Natural killer cell treated with Interleukin-12 subunit alpha and Interleukin-12 subunit beta and Interleukin-15 and Interleukin-18, amount 100 ng/mL, for 72 hours (primary cell): ENCODE measurements around the gene RAB3IL1. TPM values are rescaled to one million over a fixed set of nuclear protein-coding genes. Genes with fewer than 3 reads are reported as not detected.
"Not testable (repeated sequence)": the region's sequence is repeated elsewhere in the genome, so short reads cannot be mapped to it uniquely, and the experiment has no call there.

ENCODE experiments used
- ATAC-seq, 2 donors: fragments of 150-1000 bp; cut with Tn5 transposase in 1 of 2; sonication (Bioruptor Pico), chemical (Tn5 transposase) in 1 of 2; 2 replicates each; pipeline ENCODE4 v1.10.0; 2021
- DNase-seq: peaks from one replicate; pipeline ENCODE4 v3.0.0; 2022; ENCODE audit warnings: low spot score
- H3K27ac Mint-ChIP-seq, 2 donors: 1 replicate in 1 of 2; 2 replicates in 1 of 2; pipeline ENCODE4 v1.8.0; 2022; ENCODE audit warnings: mixed read lengths in 2 of 2, mild to moderate bottlenecking in 1 of 2, moderate library complexity in 1 of 2
- H3K27me3 Mint-ChIP-seq, 2 donors: 1 replicate in 1 of 2; 2 replicates in 1 of 2; pipeline ENCODE4 v1.8.0; 2022; ENCODE audit warnings: mixed read lengths in 2 of 2
- H3K36me3 Mint-ChIP-seq: one replicate; pipeline ENCODE4 v1.8.0; 2022; ENCODE audit warnings: mixed read lengths
- H3K4me1 Mint-ChIP-seq, 2 donors: 1 replicate in 1 of 2; 2 replicates in 1 of 2; pipeline ENCODE4 v1.8.0; 2022; ENCODE audit warnings: low read depth in 2 of 2, mixed read lengths in 2 of 2, mild to moderate bottlenecking in 1 of 2
- H3K4me3 Mint-ChIP-seq: one replicate; pipeline ENCODE4 v1.8.0; 2022; ENCODE audit warnings: mixed read lengths
- H3K9me3 Mint-ChIP-seq: 2 replicates; pipeline ENCODE4 v1.8.0; 2022; ENCODE audit warnings: mixed read lengths
- total RNA-seq, 2 donors: library from RNA; stranded (reverse); gene quantifications; one replicate each; pipeline ENCODE4 v1.2.3, GENCODE V29; 2022

Gene RAB3IL1
- total RNA-seq, 2 donors from 2014 or later, result not detected

DNA sequence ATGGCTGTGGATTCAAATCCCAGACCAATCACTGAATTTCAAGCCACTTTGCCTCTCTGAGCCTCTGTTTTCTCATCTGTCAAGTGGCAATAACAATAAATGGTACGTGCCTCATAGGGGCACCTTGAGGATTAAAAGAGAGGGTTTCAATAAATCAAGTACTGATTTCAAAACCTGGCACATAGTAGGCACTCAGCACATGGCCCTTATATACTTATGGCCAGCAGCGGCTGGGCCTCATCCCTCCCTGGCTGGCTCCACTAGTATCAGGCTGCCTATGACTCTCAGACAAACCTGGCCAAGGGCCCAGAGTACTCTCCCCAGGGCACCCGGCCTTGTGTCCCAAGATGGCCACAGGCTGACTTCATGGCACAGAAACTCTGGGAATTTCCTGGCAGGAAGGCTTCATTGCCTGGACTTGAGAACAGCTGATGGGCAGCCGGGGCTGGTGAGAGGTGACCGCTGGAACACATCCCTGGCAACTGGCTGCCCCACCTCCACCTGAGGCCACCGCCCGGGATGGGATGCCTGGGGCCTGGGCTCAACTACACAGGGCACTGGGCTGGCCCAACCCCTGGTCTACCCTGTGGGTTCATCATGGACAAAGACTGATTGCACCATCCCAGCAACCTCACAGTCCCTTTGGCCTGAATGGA is 29.4 kb downstream of the RAB3IL1 start:
- no peak for ATAC-seq
- H3K27ac Mint-ChIP-seq, result no peak overlapping the region
- H3K36me3 Mint-ChIP-seq, result no peaks in the 10 kb centered on the region

DNA sequence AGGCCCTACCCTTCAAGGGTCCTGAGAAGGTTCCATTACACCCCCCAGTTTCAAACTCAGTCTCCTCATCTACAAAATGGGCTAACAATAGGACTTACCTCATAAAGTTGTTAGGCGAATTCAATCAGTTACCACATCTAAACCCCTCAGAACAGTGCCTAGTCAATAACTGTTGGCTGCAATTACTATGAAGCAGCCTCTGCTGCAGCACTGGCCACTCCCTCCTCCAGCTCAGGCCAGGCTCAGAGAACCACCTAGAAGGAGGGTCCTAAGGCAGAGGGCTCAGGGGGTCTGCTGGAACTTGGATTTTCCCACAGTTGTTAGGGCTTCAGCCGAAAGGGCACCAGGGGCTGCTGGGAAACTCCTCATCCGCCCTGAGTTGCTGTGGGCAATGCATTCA is 30.7 kb downstream of the RAB3IL1 start:
- no peak overlapping the region for H3K27ac Mint-ChIP-seq
- no peaks in the 10 kb centered on the region for H3K9me3 Mint-ChIP-seq
- H3K4me3 Mint-ChIP-seq, result no peak overlapping the region
- ATAC-seq (no peak), DNase-seq (no peak)
- H3K27me3 Mint-ChIP-seq, result no peaks in the 10 kb centered on the region
- H3K36me3 Mint-ChIP-seq, result no peaks in the 10 kb centered on the region
- peaks cover 0 to 2% of the 10 kb centered on the region in 2 donors for H3K4me1 Mint-ChIP-seq

More for the DNA sequence above, 29.4 kb downstream of the RAB3IL1 start:
- no peak for DNase-seq
- H3K4me1 Mint-ChIP-seq, result peaks cover 0 to 2% of the 10 kb centered on the region in 2 donors
- H3K27me3 Mint-ChIP-seq, result no peaks in the 10 kb centered on the region
- no peaks in the 10 kb centered on the region for H3K9me3 Mint-ChIP-seq
- no peak overlapping the region for H3K4me3 Mint-ChIP-seq

DNA sequence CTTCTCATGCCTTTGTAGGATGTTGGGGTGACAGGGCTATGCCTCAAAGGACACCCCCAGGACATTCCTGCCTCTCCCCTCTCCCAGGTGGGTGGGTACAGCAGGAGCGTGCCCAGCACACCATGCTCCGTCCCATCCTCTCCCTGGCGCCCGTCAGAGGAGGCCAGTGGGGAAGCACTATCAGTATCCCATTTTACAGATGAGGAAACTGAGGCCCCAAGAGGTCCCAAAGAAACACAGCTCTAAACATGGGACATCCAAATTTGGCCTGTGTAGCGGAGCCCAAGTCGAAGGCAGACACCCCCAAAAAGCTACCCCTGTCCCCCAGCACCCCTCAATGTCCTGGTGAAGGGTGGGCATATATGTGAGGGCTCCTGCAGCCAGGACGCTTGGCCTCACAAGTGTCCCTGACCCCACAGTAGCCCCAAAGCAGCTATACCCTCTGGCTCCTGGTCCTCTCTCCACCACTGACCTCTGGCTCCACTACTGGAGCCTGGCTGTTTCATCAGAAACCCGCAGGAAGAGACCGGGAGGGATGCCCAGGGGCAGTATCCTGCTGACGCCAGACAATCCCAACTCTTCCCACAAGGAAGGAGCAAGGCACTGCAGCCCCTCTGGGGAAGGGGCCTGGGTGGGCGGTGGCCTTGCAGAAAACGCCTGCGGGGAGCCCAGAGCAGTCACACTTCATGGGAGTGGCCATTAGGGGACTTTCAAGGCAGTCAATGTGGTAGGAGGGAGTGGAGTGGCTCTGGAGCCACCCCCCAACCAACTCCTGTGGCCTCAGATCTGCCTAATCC is 31.4 kb downstream of the RAB3IL1 start:
- no peak for ATAC-seq
- no peak overlapping the region for H3K27ac Mint-ChIP-seq

DNA sequence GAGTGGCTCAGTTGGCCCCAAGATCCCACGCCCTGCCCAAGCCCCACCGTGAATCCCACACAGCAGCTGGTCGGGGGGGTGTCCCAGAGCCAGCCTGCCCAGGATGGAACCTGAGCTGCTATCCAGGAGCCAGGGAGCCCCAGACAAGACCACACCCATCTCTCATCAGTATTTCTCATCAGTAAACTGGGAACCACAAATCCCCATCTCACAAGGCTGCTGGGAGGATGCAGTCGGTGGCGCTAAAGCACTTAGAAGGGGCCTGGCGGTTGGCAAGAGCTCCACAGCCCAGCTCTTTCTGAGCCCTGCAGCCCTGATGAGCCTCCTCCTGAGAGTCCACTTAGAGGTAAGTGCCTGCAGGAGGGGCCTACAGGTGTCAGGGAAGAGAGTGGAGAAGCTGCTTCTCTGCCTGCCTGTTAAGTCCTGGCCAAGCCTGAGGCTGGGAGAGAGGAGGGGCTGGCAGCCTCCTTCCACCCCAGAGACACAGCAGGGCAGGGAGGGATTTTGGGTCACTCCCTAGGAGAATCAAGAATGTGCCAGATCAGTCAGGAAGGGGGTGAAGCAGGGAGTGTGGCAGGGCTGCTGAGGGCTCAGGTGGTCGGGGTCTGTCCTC is 32.1 kb downstream of the RAB3IL1 start:
- Mint-ChIP-seq H3K36me3 (no peaks in the 10 kb centered on the region), H3K4me3 (no peak overlapping the region), H3K9me3 (no peaks in the 10 kb centered on the region), H3K27me3 (no peaks in the 10 kb centered on the region), H3K4me1 (no peaks in the 10 kb centered on the region), H3K27ac (no peak overlapping the region)
- ATAC-seq (no peak), DNase-seq (no peak)

More for the DNA sequence above, 31.4 kb downstream of the RAB3IL1 start:
- H3K4me1 Mint-ChIP-seq, result peaks cover 0 to 2% of the 10 kb centered on the region in 2 donors
- no peak for DNase-seq
- no peaks in the 10 kb centered on the region for H3K27me3 Mint-ChIP-seq
- no peaks in the 10 kb centered on the region for H3K36me3 Mint-ChIP-seq
- no peaks in the 10 kb centered on the region for H3K9me3 Mint-ChIP-seq
- H3K4me3 Mint-ChIP-seq, result no peak overlapping the region

DNA sequence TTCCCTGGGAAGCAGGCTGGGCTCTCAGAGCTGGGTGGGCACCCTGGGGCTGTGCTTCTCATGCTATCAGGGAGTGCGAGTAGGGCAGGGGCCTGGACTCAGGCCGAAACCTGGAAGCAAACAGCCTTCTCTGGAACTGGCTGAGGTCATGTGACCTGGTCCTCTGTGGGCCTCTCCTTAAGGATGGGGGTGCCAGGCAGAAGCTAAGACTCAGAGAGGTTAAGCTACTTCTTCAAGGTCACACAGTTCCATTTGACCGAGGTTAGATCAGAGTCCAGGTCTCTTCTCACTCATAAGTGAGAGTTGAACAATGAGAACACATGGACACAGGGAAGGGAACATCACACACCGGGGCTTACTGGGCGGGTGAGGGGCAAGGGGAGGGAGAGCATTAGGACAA is 33.4 kb downstream of the RAB3IL1 start:
- Mint-ChIP-seq H3K4me1 (no peaks in the 10 kb centered on the region), H3K27ac (no peak overlapping the region), H3K36me3 (no peaks in the 10 kb centered on the region), H3K27me3 (no peaks in the 10 kb centered on the region), H3K9me3 (no peaks in the 10 kb centered on the region), H3K4me3 (no peak overlapping the region)
- DNase-seq, result no peak
- ATAC-seq, result no peak

DNA sequence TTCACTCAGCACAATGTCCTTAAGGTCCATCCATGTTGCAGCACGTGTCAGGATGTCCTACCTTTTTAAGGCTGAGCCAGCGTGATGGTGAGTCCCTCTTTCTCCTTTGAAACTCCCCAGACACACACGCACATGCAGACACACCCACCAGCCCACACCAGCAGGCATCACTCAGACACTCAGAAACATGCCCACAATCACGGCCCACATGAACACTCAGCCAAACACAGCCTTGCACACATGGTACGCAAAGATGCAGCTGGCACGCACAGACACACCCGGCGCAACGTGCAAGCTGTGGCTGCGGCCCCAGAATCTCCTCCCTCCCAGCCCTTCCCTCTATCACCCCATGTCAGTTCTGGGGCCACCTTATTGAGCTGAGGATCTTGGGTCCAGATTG is 34.0 kb downstream of the RAB3IL1 start:
- no peak for DNase-seq
- Mint-ChIP-seq H3K36me3 (no peaks in the 10 kb centered on the region), H3K27ac (no peak overlapping the region), H3K9me3 (no peaks in the 10 kb centered on the region), H3K27me3 (no peaks in the 10 kb centered on the region), H3K4me1 (no peaks in the 10 kb centered on the region), H3K4me3 (no peak overlapping the region)
- no peak for ATAC-seq

DNA sequence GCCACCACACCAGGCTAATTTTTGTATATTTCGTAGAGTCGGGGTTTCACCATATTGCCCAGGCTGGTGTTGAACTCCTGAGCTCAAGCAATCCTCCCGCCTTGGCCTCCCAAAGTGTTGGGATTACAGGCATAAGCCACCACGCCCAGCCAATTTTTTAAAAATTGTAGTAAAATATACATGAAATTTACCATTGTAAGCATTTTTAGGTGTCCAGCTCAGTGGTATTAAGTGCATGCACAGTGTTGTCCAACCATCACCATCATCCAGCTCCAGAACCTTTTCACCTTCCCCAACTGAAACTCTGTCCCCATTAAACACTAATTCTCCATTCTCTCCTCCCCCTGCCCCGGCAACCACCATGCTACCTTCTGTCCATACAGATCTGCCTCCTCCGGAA is 34.5 kb downstream of the RAB3IL1 start:
- Mint-ChIP-seq H3K27ac (no peak overlapping the region), H3K9me3 (no peaks in the 10 kb centered on the region), H3K27me3 (no peaks in the 10 kb centered on the region), H3K36me3 (no peaks in the 10 kb centered on the region), H3K4me3 (no peak overlapping the region), H3K4me1 (no peaks in the 10 kb centered on the region)
- no peak for ATAC-seq
- DNase-seq, result no peak

DNA sequence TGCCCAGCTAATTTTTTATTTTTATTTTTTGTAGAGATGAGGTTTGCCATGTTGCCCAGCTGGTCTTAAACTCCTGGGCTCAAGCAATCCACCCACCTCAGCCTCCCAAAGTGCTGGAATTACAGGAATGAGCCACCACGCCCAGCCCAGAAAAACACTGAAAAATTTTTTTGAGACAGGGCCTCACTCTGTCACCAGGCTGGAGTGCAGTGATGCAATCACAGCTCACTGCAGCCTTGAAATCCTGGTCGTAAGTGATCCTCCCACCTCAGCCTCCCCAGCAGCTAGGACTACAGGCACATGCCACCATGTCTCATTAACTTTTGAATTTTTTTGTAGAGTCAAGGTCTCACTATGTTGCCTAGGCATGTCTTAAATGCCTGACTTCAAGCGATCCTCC is 35.1 kb downstream of the RAB3IL1 start:
- ATAC-seq, H3K4me1 Mint-ChIP-seq, DNase-seq, H3K36me3 Mint-ChIP-seq, H3K9me3 Mint-ChIP-seq, H3K27ac Mint-ChIP-seq, H3K27me3 Mint-ChIP-seq, H3K4me3 Mint-ChIP-seq: not testable (repeated sequence)

DNA sequence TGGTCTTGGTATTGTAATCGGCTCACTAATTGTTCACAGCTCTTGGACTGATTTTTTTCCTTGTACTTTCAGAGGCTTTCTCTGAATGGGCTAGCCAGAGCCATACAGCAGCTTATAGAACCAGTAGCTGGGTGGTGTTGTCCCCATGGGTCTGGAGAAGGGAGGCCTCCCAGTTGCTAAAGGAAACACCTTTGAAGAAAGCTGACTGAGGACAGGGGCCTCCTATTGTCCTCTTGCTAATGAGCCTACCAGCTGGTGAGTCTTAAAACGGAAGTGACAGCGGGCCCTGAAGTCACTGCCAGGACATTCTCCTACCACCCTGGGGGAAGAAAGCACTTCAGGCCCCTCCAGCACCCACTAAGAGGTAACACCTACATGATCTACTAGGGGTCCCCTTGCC is 36.0 kb downstream of the RAB3IL1 start:
- Mint-ChIP-seq H3K9me3 (no peaks in the 10 kb centered on the region), H3K27me3 (no peaks in the 10 kb centered on the region), H3K36me3 (no peaks in the 10 kb centered on the region), H3K4me1 (no peaks in the 10 kb centered on the region), H3K4me3 (no peak overlapping the region), H3K27ac (no peak overlapping the region)
- DNase-seq (no peak), ATAC-seq (no peak)

DNA sequence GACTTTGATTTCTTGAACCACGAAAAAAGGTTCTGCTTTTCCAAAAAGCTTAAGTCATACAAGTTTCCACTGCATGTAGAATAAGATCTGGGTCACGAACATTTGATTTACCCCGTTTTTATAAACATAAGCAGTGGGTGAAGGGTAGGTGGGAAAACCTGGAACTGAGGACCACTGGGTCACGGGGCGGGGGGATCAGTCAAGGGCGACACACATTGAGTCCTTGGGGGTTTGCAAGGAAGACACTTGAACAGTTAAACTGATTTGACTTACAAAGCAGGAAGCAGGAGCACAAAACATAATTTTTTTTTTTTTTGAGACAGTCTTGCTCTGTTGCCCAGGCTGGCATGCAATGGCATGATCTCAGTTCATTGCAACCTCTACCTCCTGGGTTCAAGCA is 36.9 kb downstream of the RAB3IL1 start:
- ATAC-seq, result no peak

DNA sequence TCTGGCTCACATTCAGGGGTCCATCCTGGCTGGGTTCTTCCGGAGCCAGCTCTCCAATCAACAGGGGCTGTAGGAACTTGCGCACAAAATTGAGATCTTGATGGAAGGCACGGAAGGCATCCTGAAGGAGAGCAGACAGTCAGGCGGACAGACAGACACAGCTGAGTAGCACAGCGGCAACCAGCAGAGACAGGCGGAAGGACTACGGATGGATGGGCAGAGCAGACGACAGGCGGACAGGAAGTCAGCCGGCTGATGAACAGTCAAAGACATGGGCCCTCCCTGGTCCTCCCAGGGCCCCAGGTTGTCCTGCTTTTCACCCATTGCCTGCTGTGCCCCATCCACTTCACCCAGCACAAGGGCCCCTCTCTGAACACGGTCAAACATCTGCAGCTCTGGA is 37.3 kb downstream of the RAB3IL1 start:
- H3K27me3 Mint-ChIP-seq, result no peaks in the 10 kb centered on the region
- H3K4me3 Mint-ChIP-seq, result no peak overlapping the region
- H3K9me3 Mint-ChIP-seq, result no peaks in the 10 kb centered on the region
- no peak overlapping the region for H3K27ac Mint-ChIP-seq
- DNase-seq (no peak), ATAC-seq (no peak)
- H3K4me1 Mint-ChIP-seq, result no peaks in the 10 kb centered on the region
- H3K36me3 Mint-ChIP-seq, result no peaks in the 10 kb centered on the region

More for the DNA sequence above, 36.9 kb downstream of the RAB3IL1 start:
- no peak overlapping the region for H3K4me3 Mint-ChIP-seq
- H3K27me3 Mint-ChIP-seq, result no peaks in the 10 kb centered on the region
- no peaks in the 10 kb centered on the region for H3K9me3 Mint-ChIP-seq
- no peak for DNase-seq
- H3K27ac Mint-ChIP-seq, result no peak overlapping the region
- H3K36me3 Mint-ChIP-seq, result no peaks in the 10 kb centered on the region
- H3K4me1 Mint-ChIP-seq, result no peaks in the 10 kb centered on the region

DNA sequence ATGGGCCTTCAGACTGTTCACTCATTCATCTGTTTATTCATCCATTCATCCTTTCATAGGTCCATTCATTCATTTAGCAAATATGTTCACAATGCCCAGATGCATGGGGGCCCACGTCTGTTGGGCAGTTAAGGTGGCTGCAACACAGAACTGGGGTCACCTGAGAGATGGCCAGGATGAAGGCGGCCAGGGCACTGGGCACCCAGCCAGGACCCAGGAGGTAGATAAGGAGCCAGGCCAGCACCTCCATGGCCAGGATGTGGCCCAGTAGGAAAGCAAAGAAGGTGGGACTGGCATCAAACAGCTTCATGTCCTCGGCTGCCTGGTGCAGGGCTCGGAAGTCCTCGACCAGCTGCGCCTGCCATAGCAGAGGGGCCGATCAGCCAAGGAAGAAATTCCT is 38.2 kb downstream of the RAB3IL1 start:
- DNase-seq (no peak), ATAC-seq (no peak)
- no peak overlapping the region for H3K27ac Mint-ChIP-seq
- H3K27me3 Mint-ChIP-seq, result no peaks in the 10 kb centered on the region
- H3K36me3 Mint-ChIP-seq, result no peaks in the 10 kb centered on the region
- H3K9me3 Mint-ChIP-seq, result no peaks in the 10 kb centered on the region
- no peaks in the 10 kb centered on the region for H3K4me1 Mint-ChIP-seq
- no peak overlapping the region for H3K4me3 Mint-ChIP-seq

DNA sequence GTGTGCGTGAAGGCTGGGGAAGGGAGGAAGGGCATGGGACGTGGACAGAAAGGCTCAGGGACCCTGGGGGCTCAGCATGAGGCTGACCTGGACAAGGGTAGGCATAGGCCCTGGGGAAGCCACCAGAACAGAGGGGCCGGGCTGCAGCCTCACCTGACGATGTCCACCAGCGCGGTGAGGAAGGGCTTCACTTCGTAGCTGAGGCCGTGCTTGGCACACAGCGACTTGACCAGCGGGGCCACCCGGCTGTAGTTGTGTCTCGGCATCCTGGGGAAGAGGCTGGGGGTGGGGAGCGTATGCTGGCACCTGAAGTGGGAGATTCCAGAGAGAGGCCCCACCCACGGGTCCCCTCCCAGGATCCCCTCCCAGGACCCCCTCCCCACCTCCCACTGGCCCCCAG is 41.7 kb downstream of the RAB3IL1 start:
- Mint-ChIP-seq H3K36me3 (no peaks in the 10 kb centered on the region), H3K27ac (no peak overlapping the region), H3K9me3 (no peaks in the 10 kb centered on the region), H3K4me1 (peaks cover 0 to 4% of the 10 kb centered on the region in 2 donors), H3K27me3 (no peaks in the 10 kb centered on the region), H3K4me3 (no peak overlapping the region)
- no peak for DNase-seq
- ATAC-seq, result no peak

DNA sequence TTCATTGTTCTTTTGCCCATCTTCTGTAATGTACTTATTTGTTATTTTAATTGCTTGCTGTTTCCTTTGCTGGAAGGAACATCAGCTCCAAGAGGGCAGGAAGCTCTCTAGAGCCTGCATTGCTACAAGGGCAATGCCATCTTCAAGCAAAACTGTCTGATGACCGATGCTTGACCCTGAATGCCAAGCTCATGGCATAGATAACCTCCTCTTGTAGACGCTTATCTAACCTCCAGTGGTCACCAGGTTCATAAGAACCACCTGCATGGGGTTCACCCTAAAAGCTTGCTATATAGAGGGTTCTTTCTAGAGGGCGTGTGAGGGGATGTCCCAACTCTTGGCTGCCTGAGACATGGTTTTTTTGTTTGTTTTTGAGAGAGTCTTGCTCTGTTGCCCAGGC is 42.5 kb downstream of the RAB3IL1 start:
- H3K27ac Mint-ChIP-seq, result no peak overlapping the region
- no peak for ATAC-seq

More for the DNA sequence above, 42.5 kb downstream of the RAB3IL1 start:
- Mint-ChIP-seq H3K27me3 (no peaks in the 10 kb centered on the region), H3K4me3 (no peak overlapping the region), H3K4me1 (peaks cover 0 to 4% of the 10 kb centered on the region in 2 donors), H3K9me3 (no peaks in the 10 kb centered on the region), H3K36me3 (no peaks in the 10 kb centered on the region)
- no peak for DNase-seq
